Ramos (cell line): Measurements from ENCODE around the gene REXO1.

Experiments used
- in situ Hi-C: fragments of 300-500 bp; cut with MboI; formaldehyde crosslinking; loops from one replicate; pipeline ENCODE4 v1.14.3; 2022; ENCODE audit warnings: low sequenced_read_pairs; ENCODE audit not compliant: unreplicated experiment

Gene REXO1

GRCh38 chr19:1776606-1777147, 71.6 kb downstream of the REXO1 start:
- in situ Hi-C loops = no loop called here

- in situ Hi-C loops = no loop called here
Observed at GRCh38 chr19:1775951-1776605, 72.2 kb downstream of the REXO1 start.

- in situ Hi-C loops = no loop called here
Observed at GRCh38 chr19:1774989-1775772, 73.1 kb downstream of the REXO1 start.

GRCh38 chr19:1773184-1773583, 75.1 kb downstream of the REXO1 start:
- in situ Hi-C loops = no loop called here

DNA sequence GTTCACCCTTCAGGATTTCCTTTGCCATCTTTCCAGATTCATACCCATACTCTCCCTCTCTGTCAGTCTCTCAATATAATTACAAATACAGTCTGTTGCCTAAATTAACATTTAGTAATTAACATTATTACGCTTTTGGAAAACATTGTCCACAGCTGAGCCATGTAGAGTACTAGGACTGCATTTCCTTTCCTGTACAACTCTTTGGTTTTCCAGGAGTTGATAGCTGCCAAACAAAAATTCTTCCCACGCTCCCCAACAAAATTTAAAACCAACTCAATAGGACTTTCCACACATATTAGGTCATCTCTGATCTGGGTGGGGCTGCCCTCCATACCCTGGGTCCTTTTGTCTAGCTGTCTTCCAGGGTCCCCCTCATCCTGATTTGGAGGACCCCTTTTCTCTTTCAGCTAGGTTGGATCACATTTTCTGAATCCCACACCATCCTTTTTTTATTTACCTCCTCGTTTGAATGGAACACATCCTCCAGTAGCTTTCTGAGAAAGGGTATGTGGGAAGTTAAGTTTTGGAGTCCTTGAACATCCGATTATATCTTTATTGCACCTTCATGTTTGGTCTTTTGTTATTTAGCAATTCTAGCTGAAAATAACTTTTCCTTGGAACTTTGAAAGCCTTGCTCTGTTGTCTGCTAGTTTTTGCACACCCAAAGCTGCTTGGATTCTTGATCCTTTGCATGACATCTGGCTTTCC, 77.3 kb downstream of the REXO1 start:
- in situ Hi-C loops = no loop called here

- in situ Hi-C loops = loop anchor here (10.0 kb wide), 1 partner anchor 95 kb away; no protein-coding TSS in a partner anchor
Observed at GRCh38 chr19:1769645-1769985, 78.7 kb downstream of the REXO1 start.

DNA sequence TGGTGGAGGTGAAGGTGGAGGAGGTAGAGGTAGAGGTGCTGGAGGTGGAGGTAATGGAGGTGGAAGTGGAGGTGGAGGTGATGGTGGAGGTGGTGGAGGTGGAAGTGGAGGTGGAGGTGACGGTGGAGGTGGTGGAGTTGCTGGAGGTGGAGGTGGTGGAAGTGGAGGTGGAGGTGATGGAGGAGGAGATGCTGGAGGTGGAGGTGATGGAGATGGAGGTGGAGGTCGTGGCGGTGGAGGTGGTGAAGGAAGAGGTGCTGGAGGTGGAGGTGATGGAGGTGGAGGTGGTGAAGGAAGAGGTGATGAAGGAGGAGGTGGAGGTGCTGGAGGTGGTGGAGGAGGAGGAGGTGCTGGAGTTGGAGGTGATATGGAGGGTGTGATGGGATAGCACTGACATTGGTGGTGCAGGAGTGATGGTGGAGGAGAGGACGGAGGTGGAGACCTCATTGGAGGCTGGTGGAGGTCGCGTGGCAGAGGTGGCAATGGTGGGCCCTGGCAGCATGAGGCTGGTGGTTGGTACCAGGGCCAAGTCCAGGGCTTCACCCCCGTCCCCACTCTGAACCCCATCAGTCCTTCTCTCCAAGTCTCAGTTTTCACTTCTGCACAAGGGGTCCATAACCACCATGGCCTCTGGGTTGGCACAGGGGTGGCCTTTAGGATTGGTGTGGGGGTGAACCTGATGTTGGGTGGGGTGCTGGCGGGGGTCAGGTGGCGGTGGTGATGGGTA, 79.2 kb downstream of the REXO1 start:
- in situ Hi-C loops = loop anchor here (10.0 kb wide), 1 partner anchor 94 kb away; no protein-coding TSS in a partner anchor

- in situ Hi-C loops = loop anchor here (10.0 kb wide), 1 partner anchor 93 kb away; no protein-coding TSS in a partner anchor
Observed at GRCh38 chr19:1768248-1768647, 80.0 kb downstream of the REXO1 start.

GRCh38 chr19:1767464-1767933, 80.8 kb downstream of the REXO1 start:
- in situ Hi-C loops = loop anchor here (10.0 kb wide), 1 partner anchor 93 kb away; no protein-coding TSS in a partner anchor

GRCh38 chr19:1766800-1767352, 81.4 kb downstream of the REXO1 start:
- in situ Hi-C loops = loop anchor here (10.0 kb wide), 1 partner anchor 92 kb away; no protein-coding TSS in a partner anchor

DNA sequence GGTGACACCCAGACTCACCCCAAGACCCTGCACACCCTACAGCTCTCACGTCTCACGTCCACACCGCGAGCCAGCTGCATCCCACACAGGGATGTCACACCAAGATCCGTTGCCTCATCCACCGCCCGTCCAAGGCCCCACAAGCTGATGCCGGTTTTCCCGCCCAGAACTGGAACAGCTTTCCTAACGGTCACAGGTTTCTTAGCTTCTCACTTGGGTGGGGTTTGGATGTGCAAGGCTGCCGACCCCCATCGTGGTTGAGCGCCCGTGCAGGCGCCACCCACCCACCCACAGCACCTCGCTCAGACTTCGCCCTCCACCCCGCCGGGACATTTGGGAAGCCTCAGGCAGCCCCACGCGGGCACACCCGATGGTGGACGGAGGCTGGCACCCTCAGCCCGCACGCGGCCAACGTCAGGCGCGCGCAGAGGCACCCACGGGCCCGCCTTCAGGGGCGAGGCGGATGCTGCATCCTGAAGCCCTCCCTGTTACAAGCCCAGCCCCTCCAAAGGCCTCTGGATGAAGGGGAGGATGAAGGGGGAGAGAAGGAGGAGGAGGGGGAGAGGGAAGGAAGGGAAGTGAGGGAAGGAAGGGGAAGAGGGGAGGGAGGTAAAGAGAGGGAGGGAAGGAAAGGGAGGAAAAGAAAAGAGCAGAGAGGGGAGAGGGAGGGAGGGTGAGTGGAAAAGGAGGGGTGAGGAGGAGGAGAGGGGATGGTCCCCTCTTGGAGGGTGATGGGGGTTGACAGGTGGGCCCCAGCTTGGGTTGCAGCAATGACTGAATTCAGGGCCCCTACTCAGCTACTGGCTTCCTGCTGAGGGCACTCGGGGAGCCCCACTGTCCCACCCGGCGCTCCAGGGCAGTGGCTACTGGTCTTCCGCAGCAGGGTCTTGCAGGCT, 82.1 kb downstream of the REXO1 start:
- in situ Hi-C loops = loop anchor here (10.0 kb wide), 1 partner anchor 91 kb away; no protein-coding TSS in a partner anchor
